Esophagus squamous epithelium (tissue), 5 donors: ENCODE data around the gene SHPK. TPM values are rescaled to one million over a fixed set of nuclear protein-coding genes. Genes with fewer than 3 reads are reported as not detected.

Source experiments
- DNase-seq: peaks from one replicate; lab custom pipeline; 2025; lab: John Stamatoyannopoulos, UW
- H3K27ac ChIP-seq, 4 donors: fragments of 200-600 bp; sonication (generic); one replicate each; pipeline ENCODE4 v1.5.1; 2016 to 2019; ENCODE audit warnings: mild to moderate bottlenecking in 1 of 4
- H3K27me3 ChIP-seq, 4 donors: fragments of 200-600 bp; sonication (generic); 1 replicate in 3 of 4; 2 replicates in 1 of 4; pipeline versions ENCODE4 v1.5.1 to v1.6.0; 2017 to 2021; ENCODE audit warnings: antibody characterized with exemption in 1 of 4
- H3K36me3 ChIP-seq, 3 donors: fragments of 200-600 bp; sonication (generic); one replicate each; pipeline ENCODE4 v1.5.1; 2016 to 2019
- H3K4me1 ChIP-seq, 3 donors: fragments of 200-600 bp; sonication (generic); one replicate each; pipeline ENCODE4 v1.5.1; 2017 to 2019
- H3K4me3 ChIP-seq, 4 donors: fragments of 200-600 bp; sonication (generic); 1 replicate in 3 of 4; 2 replicates in 1 of 4; pipeline ENCODE4 v1.5.1; 2016 to 2019; ENCODE audit warnings: mild to moderate bottlenecking in 2 of 4, moderate library complexity in 1 of 4
- H3K9me3 ChIP-seq, 3 donors: fragments of 200-600 bp; sonication (generic); one replicate each; pipeline ENCODE4 v1.5.1; 2016 to 2019
- POLR2A ChIP-seq, 4 donors: fragments of 450-650 bp; IDR thresholded peaks; one replicate each; pipeline ENCODE4 v1.6.1; 2017; ENCODE audit warnings: antibody characterized with exemption in 4 of 4, mild to moderate bottlenecking in 4 of 4, moderate library complexity in 3 of 4
- WGBS, 2 donors: methylation state at CpG; one replicate each; pipeline ENCODE4 v1.1.5; 2018; 5-methylcytosine and 5-hydroxymethylcytosine counted together
- intact Hi-C: fragments of 100-400 bp; cut with DNase I; formaldehyde crosslinking; loops from one replicate; pipeline ENCODE4 v1.15.0; 2022
- total RNA-seq, 4 donors: library from RNA; depleted of rRNA; stranded (reverse); fragments of >200 nt; gene quantifications; one replicate each; pipeline ENCODE4 v1.1.0, GENCODE V29; 2016
- TF ChIP-seq, protein P1 (sequence below), 6 experiments: fragments of 450-650 bp in 4 of 6; fragments of 200-600 bp in 2 of 6; sonication (generic) in 2 of 6; IDR thresholded peaks; one replicate each; pipeline ENCODE4 v1.5.1; 2016 to 2019; ENCODE audit warnings: antibody characterized with exemption in 6 of 6, mild to moderate bottlenecking in 4 of 6, moderate library complexity in 4 of 6
- donor health status: DM: yes; HTN: yes; CAD: no.

Gene SHPK
- total RNA-seq, 4 donors from 2014 or later = 10.8 to 16.8 (median 14.3) TPM

DNA sequence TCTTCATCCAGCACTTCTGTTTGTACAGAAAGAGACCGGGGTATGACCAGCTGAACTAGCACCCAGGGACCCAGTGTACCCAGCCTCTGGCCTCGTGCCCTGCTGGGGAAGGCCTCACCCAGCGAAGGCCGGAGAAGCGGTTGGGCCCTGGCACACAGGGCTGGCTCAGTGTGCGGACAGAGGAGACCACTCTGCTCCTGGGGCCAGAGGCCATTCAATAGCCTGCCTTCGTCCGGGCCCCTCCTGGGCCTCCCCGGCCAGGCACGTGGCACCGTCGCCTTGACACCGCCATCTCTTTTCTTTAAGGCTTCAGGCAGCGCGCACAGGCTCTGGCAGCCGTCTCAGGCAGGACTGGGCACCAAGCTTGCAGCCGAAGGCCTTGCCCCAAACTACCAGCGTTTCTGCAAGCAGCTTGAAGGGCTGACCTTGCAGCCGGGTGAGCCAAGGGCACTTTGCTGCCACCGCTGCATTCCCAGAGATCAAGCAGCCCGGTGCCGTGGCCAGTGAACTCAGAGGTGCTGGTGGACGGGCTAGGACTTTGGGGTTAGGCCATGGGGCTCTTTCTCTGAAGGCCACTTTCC lies 24.4 kb upstream of the SHPK start:
- no peaks in the 10 kb centered on the region for H3K27me3 ChIP-seq
- no peaks in the 10 kb centered on the region for H3K9me3 ChIP-seq
- peaks cover 18 to 53% (median 26%) of the 10 kb centered on the region in 3 donors for H3K36me3 ChIP-seq
- DNase-seq = no peak
- H3K4me1 ChIP-seq = peaks cover 23 to 76% (median 30%) of the 10 kb centered on the region in 3 donors
- no peak overlapping the region for H3K4me3 ChIP-seq
- 20 to 60% methylated on average over 1 to 6 of the region's 23 CpGs for WGBS, 2 donors
- intact Hi-C loops = no loop called here
- peak overlapping the region; percentile 55 to 85 (median 77) for H3K27ac ChIP-seq
- TF ChIP-seq, protein P1, sequence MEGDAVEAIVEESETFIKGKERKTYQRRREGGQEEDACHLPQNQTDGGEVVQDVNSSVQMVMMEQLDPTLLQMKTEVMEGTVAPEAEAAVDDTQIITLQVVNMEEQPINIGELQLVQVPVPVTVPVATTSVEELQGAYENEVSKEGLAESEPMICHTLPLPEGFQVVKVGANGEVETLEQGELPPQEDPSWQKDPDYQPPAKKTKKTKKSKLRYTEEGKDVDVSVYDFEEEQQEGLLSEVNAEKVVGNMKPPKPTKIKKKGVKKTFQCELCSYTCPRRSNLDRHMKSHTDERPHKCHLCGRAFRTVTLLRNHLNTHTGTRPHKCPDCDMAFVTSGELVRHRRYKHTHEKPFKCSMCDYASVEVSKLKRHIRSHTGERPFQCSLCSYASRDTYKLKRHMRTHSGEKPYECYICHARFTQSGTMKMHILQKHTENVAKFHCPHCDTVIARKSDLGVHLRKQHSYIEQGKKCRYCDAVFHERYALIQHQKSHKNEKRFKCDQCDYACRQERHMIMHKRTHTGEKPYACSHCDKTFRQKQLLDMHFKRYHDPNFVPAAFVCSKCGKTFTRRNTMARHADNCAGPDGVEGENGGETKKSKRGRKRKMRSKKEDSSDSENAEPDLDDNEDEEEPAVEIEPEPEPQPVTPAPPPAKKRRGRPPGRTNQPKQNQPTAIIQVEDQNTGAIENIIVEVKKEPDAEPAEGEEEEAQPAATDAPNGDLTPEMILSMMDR (IDR thresholded peaks at IDR 0.05) = no peak
- TF ChIP-seq POLR2A (IDR thresholded peaks at IDR 0.05) = no peak

DNA sequence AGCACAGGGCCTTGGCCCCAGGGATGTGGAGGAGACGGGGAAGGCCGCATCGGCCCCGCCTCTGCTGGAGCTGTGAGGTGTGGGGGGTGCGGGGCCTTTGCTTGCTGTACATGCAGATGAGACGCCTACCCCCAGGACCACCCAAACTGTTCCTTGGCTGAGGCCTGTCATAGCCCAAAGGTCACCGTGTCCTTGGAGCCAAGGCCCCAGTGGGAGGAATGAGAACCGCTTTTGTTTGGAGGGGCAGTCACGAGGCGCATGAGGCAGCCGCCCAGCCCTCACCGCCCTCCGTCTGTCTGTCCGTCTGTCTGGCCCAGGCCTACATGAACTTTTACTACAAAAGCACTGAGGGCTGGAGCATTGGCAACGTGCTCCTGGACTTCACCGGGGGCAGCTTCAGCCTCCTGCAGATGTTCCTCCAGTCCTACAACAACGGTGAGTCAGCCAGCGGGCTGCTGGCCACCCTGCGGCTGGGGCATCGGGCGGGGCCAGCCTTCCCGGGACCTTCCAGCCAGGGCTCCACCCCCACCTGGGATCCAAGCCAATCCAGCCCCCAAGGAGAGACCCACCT lies 23.6 kb upstream of the SHPK start:
- H3K9me3 ChIP-seq = no peaks in the 10 kb centered on the region
- intact Hi-C loops = no loop called here
- no peaks in the 10 kb centered on the region for H3K27me3 ChIP-seq
- no peak for TF ChIP-seq POLR2A (IDR thresholded peaks at IDR 0.05)
- TF ChIP-seq, protein P1 (IDR thresholded peaks at IDR 0.05) = peak in 2 of 6 experiments; percentile 21 to 22
- no peak for DNase-seq
- peaks cover 15 to 48% (median 25%) of the 10 kb centered on the region in 3 donors for H3K36me3 ChIP-seq
- 33 to 53% methylated on average over 4 to 12 of the region's 22 CpGs for WGBS, 2 donors
- peak overlapping the region; percentile 55 to 85 (median 77) for H3K27ac ChIP-seq
- H3K4me1 ChIP-seq = peaks cover 23 to 68% (median 27%) of the 10 kb centered on the region in 3 donors
- no peak overlapping the region for H3K4me3 ChIP-seq

DNA sequence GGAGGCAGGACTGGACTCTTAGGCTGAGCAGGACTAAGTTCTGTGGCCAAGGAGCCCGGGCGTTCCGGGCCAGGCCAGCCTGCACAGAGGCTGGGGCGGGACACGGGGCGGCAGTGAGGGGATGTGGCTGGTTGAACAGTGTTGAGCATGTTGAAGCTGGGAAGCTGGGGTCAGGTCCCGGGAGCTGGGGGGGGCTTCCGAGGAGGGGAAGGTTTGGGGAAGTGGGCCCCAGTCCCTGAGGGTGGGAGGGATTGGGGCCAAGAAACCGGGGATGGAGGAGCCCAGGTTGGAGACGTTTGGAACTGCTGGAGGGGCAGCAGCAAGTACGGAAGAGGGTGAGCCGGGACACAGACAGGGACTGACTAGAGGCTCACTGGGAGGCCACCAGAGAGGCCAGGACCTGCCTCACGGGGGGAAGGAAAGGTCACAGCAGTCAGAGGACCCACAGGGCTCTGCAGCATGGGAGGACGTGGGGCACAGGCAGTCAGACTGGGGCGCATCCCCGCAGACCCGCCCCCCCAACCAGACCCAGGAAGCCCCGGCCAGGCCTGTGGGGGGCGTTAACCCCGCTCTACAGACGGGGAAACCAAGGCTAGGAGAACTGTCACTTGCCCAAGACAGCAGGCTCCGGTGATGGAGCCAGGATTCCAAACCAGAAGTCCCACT lies 22.9 kb upstream of the SHPK start:
- H3K27ac ChIP-seq = peak overlapping the region; percentile 55 to 85 (median 77)
- H3K27me3 ChIP-seq = no peaks in the 10 kb centered on the region
- intact Hi-C loops = no loop called here
- no peak for DNase-seq
- peaks cover 23 to 61% (median 27%) of the 10 kb centered on the region in 3 donors for H3K4me1 ChIP-seq
- no peak for TF ChIP-seq POLR2A (IDR thresholded peaks at IDR 0.05)
- TF ChIP-seq, protein P1 (IDR thresholded peaks at IDR 0.05) = no peak
- peaks cover 8 to 41% (median 18%) of the 10 kb centered on the region in 3 donors for H3K36me3 ChIP-seq
- no peak overlapping the region for H3K4me3 ChIP-seq
- 58 to 67% methylated on average over 9 to 14 of the region's 22 CpGs for WGBS, 2 donors
- H3K9me3 ChIP-seq = no peaks in the 10 kb centered on the region

DNA sequence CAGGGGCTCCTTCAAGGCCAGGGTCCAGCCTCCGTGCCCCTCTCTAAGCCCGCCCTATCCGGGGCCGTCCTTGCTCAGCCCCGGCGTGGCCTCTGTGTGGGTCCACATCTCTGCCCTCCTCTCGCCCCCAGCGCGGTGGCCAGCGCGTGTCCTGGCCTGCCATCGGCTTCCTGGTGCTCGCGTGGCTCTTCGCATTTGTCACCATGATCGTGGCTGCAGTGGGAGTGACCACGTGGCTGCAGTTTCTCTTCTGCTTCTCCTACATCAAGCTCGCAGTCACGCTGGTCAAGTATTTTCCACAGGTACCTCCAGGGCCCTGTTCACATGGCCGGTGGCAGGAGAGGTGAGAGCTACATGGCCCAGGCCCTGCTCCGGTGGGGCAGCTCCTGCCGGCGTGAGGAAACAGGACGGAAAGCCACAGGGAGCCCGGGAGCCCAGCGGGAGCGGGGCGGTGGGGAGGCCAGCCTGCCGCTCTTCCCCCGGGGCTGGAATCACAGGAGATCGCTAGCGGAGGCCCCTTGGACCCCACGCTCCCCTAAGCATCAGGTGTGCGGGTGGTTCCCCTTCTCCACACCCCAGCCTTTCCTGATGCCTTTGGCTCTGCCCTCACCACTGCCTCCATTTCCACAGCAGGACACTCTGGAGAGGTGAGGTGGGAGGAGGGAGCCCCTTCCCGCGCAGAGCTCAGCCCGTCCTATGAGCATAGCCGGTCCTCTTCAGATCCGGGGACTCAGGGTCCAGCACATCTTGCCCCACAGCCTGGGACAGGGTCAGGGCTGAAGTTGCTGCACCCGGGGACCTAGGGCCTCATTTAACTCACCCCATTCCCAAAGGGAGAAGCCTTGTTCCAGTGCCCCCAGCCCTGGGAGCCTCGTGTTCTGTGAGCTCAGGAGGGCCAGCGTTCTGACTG lies 22.1 kb upstream of the SHPK start:
- Histone ChIP-seq H3K4me1 (peaks cover 23 to 53% (median 27%) of the 10 kb centered on the region in 3 donors), H3K4me3 (no peak overlapping the region), H3K9me3 (no peaks in the 10 kb centered on the region), H3K36me3 (peaks cover 0 to 33% (median 10%) of the 10 kb centered on the region in 3 donors), H3K27me3 (no peaks in the 10 kb centered on the region), H3K27ac (peak overlapping the region in 3 of 4 donors; percentile 34 to 85 (median 55))
- WGBS, 2 donors = 78 to 82% methylated on average over 9 to 20 of the region's 42 CpGs
- TF ChIP-seq, protein P1 (IDR thresholded peaks at IDR 0.05) = no peak
- no peak for TF ChIP-seq POLR2A (IDR thresholded peaks at IDR 0.05)
- no peak for DNase-seq
- intact Hi-C loops = no loop called here
